Measurements from ENCODE around the gene ZFC3H1. TPM values are rescaled to one million over a fixed set of nuclear protein-coding genes. Genes with fewer than 3 reads are reported as not detected.

ZFC3H1 gene
- polyA plus RNA-seq, 3 donors: 12.5 to 57.0 (median 16.3) TPM

DNA sequence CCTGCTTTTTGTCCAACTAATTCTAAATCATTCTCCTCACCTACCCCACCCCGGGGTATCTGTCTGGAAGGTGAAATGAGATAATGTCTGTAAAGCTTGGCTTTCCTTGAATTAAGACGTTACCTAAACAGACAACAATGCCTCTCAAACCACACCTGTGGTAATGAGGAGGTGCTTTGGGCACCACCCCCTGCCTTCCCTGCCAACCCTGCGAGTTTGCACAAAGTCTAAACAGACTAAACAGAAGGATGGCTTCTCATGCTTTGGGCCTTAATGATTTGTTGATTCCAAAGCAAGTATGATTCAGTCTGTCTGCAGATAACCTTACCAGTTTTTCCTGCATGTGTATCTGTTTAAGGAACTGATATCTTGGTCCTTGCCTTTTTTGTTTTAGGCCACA, 82.4 kb downstream of the ZFC3H1 start:
- H3K27ac Mint-ChIP-seq: no peak overlapping the region
- no peaks in the 10 kb centered on the region for H4K20me1 ChIP-seq (ENCODE audit: insufficient read depth, low read length)
- no peaks in the 10 kb centered on the region for H3K4me1 Mint-ChIP-seq
- H2AFZ ChIP-seq (ENCODE audit: insufficient read depth, low read depth, low read length, poor library complexity, severe bottlenecking): no peak overlapping the region
- no peaks in the 10 kb centered on the region for H3K27me3 ChIP-seq (ENCODE audit: control insufficient read depth in 2 of 2, insufficient read depth in 2 of 2, low read length in 2 of 2)
- no peak overlapping the region for H3K4me3 ChIP-seq (replicated peaks in 1 of 3; ENCODE audit: low read depth in 2 of 3, low read length in 3 of 3)
- no peak overlapping the region for H3K9ac ChIP-seq (ENCODE audit: insufficient read depth, low read length, poor library complexity, severe bottlenecking)
- no peak overlapping the region for H3K4me2 ChIP-seq (replicated peaks; ENCODE audit: extremely low read depth, low read length, poor library complexity, severe bottlenecking)
- H3K9me3 ChIP-seq (replicated peaks in 1 of 2; ENCODE audit: control insufficient read depth in 1 of 2, insufficient read depth in 1 of 2, low read length in 2 of 2): no peaks in the 10 kb centered on the region
- no peaks in the 10 kb centered on the region for H3K79me2 ChIP-seq (ENCODE audit: insufficient read depth, low read length)
- intact Hi-C loops (cut with micrococcal nuclease): no loop called here
- no peaks in the 10 kb centered on the region for H3K4me1 ChIP-seq (ENCODE audit: control insufficient read depth in 1 of 2, insufficient read depth in 2 of 2, low read length in 2 of 2)
- WGBS (ENCODE audit: insufficient coverage): 100% methylated on average over 1 of the region's 3 CpGs
- peaks cover 0 to 4% (median 0%) of the 10 kb centered on the region in 3 donors for H3K27me3 Mint-ChIP-seq (ENCODE audit: low read depth in 3 of 3)
- H3K4me3 Mint-ChIP-seq: no peak overlapping the region
- H3K9me3 Mint-ChIP-seq: peaks cover 0 to 3% (median 0%) of the 10 kb centered on the region in 7 donors
- H3K36me3 Mint-ChIP-seq: no peaks in the 10 kb centered on the region
- H3K27ac ChIP-seq (ENCODE audit: low read depth in 1 of 2, low read length in 2 of 2): no peak overlapping the region
- TF ChIP-seq, protein P1, sequence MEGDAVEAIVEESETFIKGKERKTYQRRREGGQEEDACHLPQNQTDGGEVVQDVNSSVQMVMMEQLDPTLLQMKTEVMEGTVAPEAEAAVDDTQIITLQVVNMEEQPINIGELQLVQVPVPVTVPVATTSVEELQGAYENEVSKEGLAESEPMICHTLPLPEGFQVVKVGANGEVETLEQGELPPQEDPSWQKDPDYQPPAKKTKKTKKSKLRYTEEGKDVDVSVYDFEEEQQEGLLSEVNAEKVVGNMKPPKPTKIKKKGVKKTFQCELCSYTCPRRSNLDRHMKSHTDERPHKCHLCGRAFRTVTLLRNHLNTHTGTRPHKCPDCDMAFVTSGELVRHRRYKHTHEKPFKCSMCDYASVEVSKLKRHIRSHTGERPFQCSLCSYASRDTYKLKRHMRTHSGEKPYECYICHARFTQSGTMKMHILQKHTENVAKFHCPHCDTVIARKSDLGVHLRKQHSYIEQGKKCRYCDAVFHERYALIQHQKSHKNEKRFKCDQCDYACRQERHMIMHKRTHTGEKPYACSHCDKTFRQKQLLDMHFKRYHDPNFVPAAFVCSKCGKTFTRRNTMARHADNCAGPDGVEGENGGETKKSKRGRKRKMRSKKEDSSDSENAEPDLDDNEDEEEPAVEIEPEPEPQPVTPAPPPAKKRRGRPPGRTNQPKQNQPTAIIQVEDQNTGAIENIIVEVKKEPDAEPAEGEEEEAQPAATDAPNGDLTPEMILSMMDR (IDR thresholded peaks at IDR 0.05): no peak
- DNase-seq: no peak
- H3K36me3 ChIP-seq (replicated peaks in 1 of 2; ENCODE audit: control insufficient read depth in 1 of 2, insufficient read depth in 2 of 2, low read length in 2 of 2): no peaks in the 10 kb centered on the region

- Mint-ChIP-seq H3K27ac (no peak overlapping the region), H3K4me3 (no peak overlapping the region), H3K9me3 (peaks cover 0 to 1% (median 0%) of the 10 kb centered on the region in 7 donors), H3K27me3 (ENCODE audit: low read depth in 3 of 3) (peaks cover 0 to 4% (median 0%) of the 10 kb centered on the region in 3 donors), H3K4me1 (no peaks in the 10 kb centered on the region), H3K36me3 (no peaks in the 10 kb centered on the region)
- no peak overlapping the region for H3K4me3 ChIP-seq (replicated peaks in 1 of 3; ENCODE audit: low read depth in 2 of 3, low read length in 3 of 3)
- no peaks in the 10 kb centered on the region for H3K36me3 ChIP-seq (replicated peaks in 1 of 2; ENCODE audit: control insufficient read depth in 1 of 2, insufficient read depth in 2 of 2, low read length in 2 of 2)
- WGBS (ENCODE audit: insufficient coverage): no CpG with 5 or more reads among the region's 5 CpGs
- no peaks in the 10 kb centered on the region for H3K27me3 ChIP-seq (ENCODE audit: control insufficient read depth in 2 of 2, insufficient read depth in 2 of 2, low read length in 2 of 2)
- no peak overlapping the region for H2AFZ ChIP-seq (ENCODE audit: insufficient read depth, low read depth, low read length, poor library complexity, severe bottlenecking)
- no peak overlapping the region for H3K9ac ChIP-seq (ENCODE audit: insufficient read depth, low read length, poor library complexity, severe bottlenecking)
- intact Hi-C loops (cut with micrococcal nuclease): no loop called here
- no peaks in the 10 kb centered on the region for H3K9me3 ChIP-seq (replicated peaks in 1 of 2; ENCODE audit: control insufficient read depth in 1 of 2, insufficient read depth in 1 of 2, low read length in 2 of 2)
- H4K20me1 ChIP-seq (ENCODE audit: insufficient read depth, low read length): no peaks in the 10 kb centered on the region
- DNase-seq: no peak
- no peak overlapping the region for H3K27ac ChIP-seq (ENCODE audit: low read depth in 1 of 2, low read length in 2 of 2)
- no peak overlapping the region for H3K4me2 ChIP-seq (replicated peaks; ENCODE audit: extremely low read depth, low read length, poor library complexity, severe bottlenecking)
- H3K4me1 ChIP-seq (ENCODE audit: control insufficient read depth in 1 of 2, insufficient read depth in 2 of 2, low read length in 2 of 2): no peaks in the 10 kb centered on the region
- TF ChIP-seq, protein P1 (IDR thresholded peaks at IDR 0.05): no peak
- H3K79me2 ChIP-seq (ENCODE audit: insufficient read depth, low read length): no peaks in the 10 kb centered on the region
Observed at GRCh38 chr12:71578694-71579258, 84.9 kb downstream of the ZFC3H1 start.

Measured in CD14-positive monocyte (primary cell).